Osteocyte (in vitro differentiated cells): ENCODE data around the gene PDE6A. TPM values are rescaled to one million over a fixed set of nuclear protein-coding genes. Genes with fewer than 3 reads are reported as not detected.

ENCODE experiments used
- DNase-seq: peaks from one replicate; pipeline ENCODE4 v3.0.0; 2021; ENCODE audit warnings: mixed read lengths; ENCODE audit not compliant: unreplicated experiment; ENCODE audit errors: extremely low spot score
- H3K27ac Mint-ChIP-seq: one replicate; pipeline ENCODE4 v1.8.0; 2021; ENCODE audit warnings: mild to moderate bottlenecking, mixed read lengths; ENCODE audit not compliant: unreplicated experiment
- H3K27me3 Mint-ChIP-seq: one replicate; pipeline ENCODE4 v1.8.0; 2021; ENCODE audit warnings: mixed read lengths; ENCODE audit not compliant: unreplicated experiment
- H3K36me3 Mint-ChIP-seq: one replicate; pipeline ENCODE4 v1.8.0; 2021; ENCODE audit warnings: mixed read lengths; ENCODE audit not compliant: unreplicated experiment
- H3K4me1 Mint-ChIP-seq: one replicate; pipeline ENCODE4 v1.8.0; 2021; ENCODE audit warnings: mixed read lengths; ENCODE audit not compliant: unreplicated experiment
- H3K4me3 Mint-ChIP-seq: one replicate; pipeline ENCODE4 v1.8.0; 2021; ENCODE audit warnings: mild to moderate bottlenecking, moderate library complexity, mixed read lengths; ENCODE audit not compliant: unreplicated experiment
- H3K9me3 Mint-ChIP-seq: one replicate; pipeline ENCODE4 v1.8.0; 2021; ENCODE audit warnings: mixed read lengths; ENCODE audit not compliant: unreplicated experiment
- total RNA-seq: library from RNA; stranded (reverse); gene quantifications from 2 replicates; pipeline ENCODE4 v1.2.1, GENCODE V29; 2021
- TF ChIP-seq, protein P1 (sequence below): fragments of 200-600 bp; sonication (generic); IDR thresholded peaks from 2 replicates; pipeline ENCODE4 v1.5.0; 2021; ENCODE audit warnings: antibody characterized with exemption, mild to moderate bottlenecking, moderate library complexity

The PDE6A gene
- total RNA-seq, 1 donor from 2014 or later = not detected

DNA sequence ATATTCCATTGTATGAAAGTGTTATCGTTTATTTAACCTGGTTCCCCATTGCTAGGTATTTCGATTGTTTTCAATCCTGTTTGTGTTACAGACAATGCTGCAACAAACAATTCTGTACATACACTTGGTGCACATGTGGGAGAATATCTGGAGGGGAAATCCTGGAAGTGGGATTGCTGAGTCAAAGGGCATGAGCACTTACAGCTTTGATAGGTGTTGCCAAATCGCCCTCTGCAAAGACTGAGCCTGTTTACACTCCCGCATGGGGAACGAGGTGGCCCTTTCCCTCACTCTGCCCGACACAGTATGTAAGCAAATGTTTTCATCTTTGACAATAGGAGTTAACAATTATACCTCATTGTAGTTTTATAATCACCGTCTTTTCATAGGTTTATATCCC, 66.2 kb downstream of the PDE6A start:
- Mint-ChIP-seq H3K4me3 (no peak overlapping the region), H3K27ac (no peak overlapping the region), H3K4me1 (no peaks in the 10 kb centered on the region), H3K27me3 (no peaks in the 10 kb centered on the region), H3K36me3 (no peaks in the 10 kb centered on the region), H3K9me3 (no peaks in the 10 kb centered on the region)
- TF ChIP-seq, protein P1, sequence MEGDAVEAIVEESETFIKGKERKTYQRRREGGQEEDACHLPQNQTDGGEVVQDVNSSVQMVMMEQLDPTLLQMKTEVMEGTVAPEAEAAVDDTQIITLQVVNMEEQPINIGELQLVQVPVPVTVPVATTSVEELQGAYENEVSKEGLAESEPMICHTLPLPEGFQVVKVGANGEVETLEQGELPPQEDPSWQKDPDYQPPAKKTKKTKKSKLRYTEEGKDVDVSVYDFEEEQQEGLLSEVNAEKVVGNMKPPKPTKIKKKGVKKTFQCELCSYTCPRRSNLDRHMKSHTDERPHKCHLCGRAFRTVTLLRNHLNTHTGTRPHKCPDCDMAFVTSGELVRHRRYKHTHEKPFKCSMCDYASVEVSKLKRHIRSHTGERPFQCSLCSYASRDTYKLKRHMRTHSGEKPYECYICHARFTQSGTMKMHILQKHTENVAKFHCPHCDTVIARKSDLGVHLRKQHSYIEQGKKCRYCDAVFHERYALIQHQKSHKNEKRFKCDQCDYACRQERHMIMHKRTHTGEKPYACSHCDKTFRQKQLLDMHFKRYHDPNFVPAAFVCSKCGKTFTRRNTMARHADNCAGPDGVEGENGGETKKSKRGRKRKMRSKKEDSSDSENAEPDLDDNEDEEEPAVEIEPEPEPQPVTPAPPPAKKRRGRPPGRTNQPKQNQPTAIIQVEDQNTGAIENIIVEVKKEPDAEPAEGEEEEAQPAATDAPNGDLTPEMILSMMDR = no peak
- no peak for DNase-seq

DNA sequence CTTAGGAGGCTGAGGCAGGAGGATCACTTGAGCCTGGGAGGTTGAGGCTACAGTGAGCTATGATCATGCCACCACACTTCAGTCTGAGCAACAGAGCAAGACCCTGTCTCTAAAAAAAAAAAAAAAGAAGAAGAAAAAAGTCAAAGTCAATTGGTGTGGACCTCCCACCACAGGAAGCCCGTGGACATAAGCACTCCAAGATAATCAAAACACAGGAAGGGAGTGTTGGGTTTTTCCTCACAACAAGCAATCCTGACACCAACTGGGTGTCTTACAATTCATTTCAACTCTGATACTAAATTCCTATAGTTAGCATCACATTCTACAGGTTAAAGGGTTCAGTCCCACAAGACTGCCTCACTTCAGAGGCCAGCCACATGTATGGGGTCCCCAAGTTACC, 70.7 kb downstream of the PDE6A start:
- H3K9me3 Mint-ChIP-seq = no peaks in the 10 kb centered on the region
- DNase-seq = no peak

DNA sequence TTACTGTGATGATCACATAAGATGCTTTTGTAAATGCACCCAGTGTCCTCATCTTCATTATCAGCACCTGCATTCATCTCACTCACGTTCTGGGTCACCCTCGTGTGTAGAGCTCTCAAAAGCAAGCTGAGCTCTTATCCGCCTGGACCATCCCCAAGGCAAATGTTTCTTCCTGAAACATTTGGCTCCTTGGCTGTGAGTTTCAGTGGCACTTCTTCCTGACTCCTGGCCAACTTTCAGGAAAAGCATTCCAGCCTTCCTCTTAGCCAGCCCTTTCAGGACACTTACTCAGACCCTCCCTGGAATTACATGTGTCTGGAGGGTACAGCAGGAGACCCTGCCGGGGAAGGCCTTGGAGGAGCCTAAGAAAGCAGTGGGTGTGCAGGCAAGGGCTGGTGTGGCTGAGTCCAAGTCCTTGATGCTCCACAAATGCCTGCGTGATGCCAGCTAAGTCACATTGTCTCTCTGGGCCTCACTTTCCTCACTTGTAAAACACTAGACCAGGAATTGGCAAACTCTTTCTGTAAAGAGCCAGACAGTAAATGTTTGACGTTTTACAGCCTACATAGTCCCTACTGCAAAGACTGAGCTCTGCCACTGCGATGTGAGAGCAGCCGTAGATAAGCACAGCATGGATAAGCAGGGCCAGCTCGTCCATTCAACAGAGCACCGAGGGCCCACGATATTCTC, 72.1 kb downstream of the PDE6A start:
- H3K4me3 Mint-ChIP-seq = no peak overlapping the region
- H3K36me3 Mint-ChIP-seq = peaks cover 2% of the 10 kb centered on the region
- H3K27ac Mint-ChIP-seq = no peak overlapping the region
- H3K9me3 Mint-ChIP-seq = no peaks in the 10 kb centered on the region
- TF ChIP-seq, protein P1 = no peak
- H3K27me3 Mint-ChIP-seq = peaks cover 5% of the 10 kb centered on the region
- DNase-seq = no peak
- peaks cover 6% of the 10 kb centered on the region for H3K4me1 Mint-ChIP-seq

More for the DNA sequence above, 70.7 kb downstream of the PDE6A start:
- Mint-ChIP-seq H3K4me3 (no peak overlapping the region), H3K4me1 (peaks cover 6% of the 10 kb centered on the region), H3K27ac (no peak overlapping the region), H3K36me3 (peaks cover 2% of the 10 kb centered on the region), H3K27me3 (peaks cover 5% of the 10 kb centered on the region)
- TF ChIP-seq, protein P1 = no peak

DNA sequence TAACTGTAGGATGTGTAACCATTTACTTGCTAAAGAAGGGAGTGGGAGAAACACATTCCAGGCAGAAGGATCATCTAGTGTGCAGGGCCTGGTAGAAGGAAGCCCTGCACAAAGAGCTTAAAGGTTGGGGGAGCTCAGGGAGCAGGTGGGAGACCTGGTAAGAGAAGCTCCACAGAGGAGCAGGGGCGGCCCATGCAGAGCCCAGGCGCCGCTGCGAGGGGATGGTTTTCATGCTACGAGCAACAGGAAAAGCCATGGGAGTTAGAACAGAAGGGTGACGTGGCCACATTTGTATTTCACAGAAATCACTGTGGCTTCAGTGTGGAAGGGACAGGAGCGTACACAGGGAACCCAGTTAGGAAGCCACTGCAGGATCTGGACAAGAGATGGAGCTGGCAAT, 73.1 kb downstream of the PDE6A start:
- Mint-ChIP-seq H3K27ac (no peak overlapping the region), H3K4me3 (no peak overlapping the region), H3K36me3 (peaks cover 2% of the 10 kb centered on the region), H3K27me3 (peaks cover 5% of the 10 kb centered on the region), H3K9me3 (peaks cover 5% of the 10 kb centered on the region), H3K4me1 (peaks cover 6% of the 10 kb centered on the region)
- no peak for DNase-seq
- TF ChIP-seq, protein P1 = no peak

DNA sequence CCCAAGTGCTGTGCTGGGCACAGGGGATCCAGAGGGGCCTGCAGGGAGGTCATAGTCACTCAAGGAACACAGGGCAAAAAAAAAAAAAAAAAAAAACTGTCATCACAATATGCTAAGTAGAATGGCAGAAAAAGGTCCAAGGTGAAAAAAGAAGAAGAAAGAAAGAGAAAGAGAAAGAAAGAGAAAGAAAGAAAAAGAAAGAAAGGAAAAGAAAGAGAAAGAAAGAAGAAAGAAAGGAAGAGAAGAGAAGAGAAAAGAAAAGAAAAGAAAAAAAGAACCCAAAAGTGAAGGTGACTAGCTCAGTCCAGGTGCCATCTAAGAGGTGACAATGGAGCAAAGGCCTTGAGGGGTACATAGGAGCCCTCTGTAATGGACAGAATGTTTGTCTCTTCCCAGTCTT, 73.9 kb downstream of the PDE6A start:
- TF ChIP-seq, protein P1 = no peak
- no peak overlapping the region for H3K4me3 Mint-ChIP-seq
- peaks cover 5% of the 10 kb centered on the region for H3K27me3 Mint-ChIP-seq
- H3K4me1 Mint-ChIP-seq = peaks cover 6% of the 10 kb centered on the region
- H3K27ac Mint-ChIP-seq = no peak overlapping the region
- DNase-seq = no peak
- H3K9me3 Mint-ChIP-seq = peaks cover 13% of the 10 kb centered on the region
- peaks cover 6% of the 10 kb centered on the region for H3K36me3 Mint-ChIP-seq
